HEK293 (cell line): ENCODE results near the gene KCNK2.

Source experiments
- CTCF ChIA-PET: fragments of 350-600 bp; formaldehyde crosslinking; extraction: SDS; loops from one replicate; lab custom pipeline; 2021; ENCODE audit warnings: antibody characterized with exemption; lab: Yijun Ruan, JAX
- POLR2A ChIA-PET: fragments of 300-600 bp; formaldehyde crosslinking; extraction: SDS; loops from one replicate; lab custom pipeline; 2020; ENCODE audit warnings: antibody characterized with exemption, inconsistent platforms; lab: Yijun Ruan, JAX
- H3K27ac ChIP-seq: fragments of 200-500 bp; sonication (Bioruptor generic); 2 replicates; pipeline ENCODE4 v1.5.1; 2014; ENCODE audit warnings: low read depth, low read length, control low read depth, inconsistent platforms; ENCODE audit errors: extremely low read depth
- H3K36me3 ChIP-seq, 2 experiments: fragments of 200-500 bp in 1 of 2; sonication (Bioruptor generic) in 1 of 2; 1 replicate in 1 of 2; 2 replicates in 1 of 2; pipeline ENCODE4 v1.5.1; 2014 to 2017; ENCODE audit warnings: inconsistent platforms in 2 of 2, low read length in 2 of 2; ENCODE audit not compliant: control insufficient read depth in 2 of 2, insufficient read depth in 1 of 2
- H3K4me1 ChIP-seq: fragments of 200-500 bp; sonication (Bioruptor generic); 2 replicates; pipeline ENCODE4 v1.5.1; 2014; ENCODE audit warnings: mild to moderate bottlenecking, low read length, inconsistent platforms; ENCODE audit not compliant: control insufficient read depth, insufficient read depth
- H3K4me3 ChIP-seq: 2 replicates; pipeline ENCODE4 v1.5.1; 2011; ENCODE audit warnings: low read depth, mild to moderate bottlenecking, control low read depth, low read length, moderate library complexity
- H3K9me3 ChIP-seq: fragments of 200-500 bp; sonication (Bioruptor generic); 2 replicates; pipeline ENCODE4 v1.5.1; 2014; ENCODE audit warnings: low read depth, low read length, inconsistent platforms; ENCODE audit not compliant: control insufficient read depth, insufficient read depth
- FEZF1 ChIP-seq: fragments of 450-650 bp; formaldehyde crosslinking; IDR thresholded peaks from 2 replicates; pipeline ENCODE4 v1.5.1; 2016; ENCODE audit warnings: missing biosample characterization, missing genetic modification characterization
- KLF1 ChIP-seq: fragments of 450-650 bp; formaldehyde crosslinking; IDR thresholded peaks from 2 replicates; pipeline ENCODE4 v1.5.1; 2016; ENCODE audit warnings: missing biosample characterization, missing genetic modification characterization
- KLF10 ChIP-seq: fragments of 450-650 bp; IDR thresholded peaks from 2 replicates; pipeline ENCODE4 v1.5.1; 2018; ENCODE audit warnings: missing biosample characterization, mild to moderate bottlenecking, missing genetic modification characterization
- SCRT1 ChIP-seq: fragments of 450-650 bp; formaldehyde crosslinking; IDR thresholded peaks from 2 replicates; pipeline ENCODE4 v1.5.1; 2016; ENCODE audit warnings: missing biosample characterization, missing genetic modification characterization, borderline replicate concordance
- TCF7L2 ChIP-seq: IDR thresholded peaks from 2 replicates; pipeline ENCODE4 v1.6.1; 2011; ENCODE audit warnings: low read depth, mild to moderate bottlenecking, inconsistent platforms, low read length, moderate library complexity, borderline replicate concordance
- ZBTB1 ChIP-seq: fragments of 450-650 bp; formaldehyde crosslinking; IDR thresholded peaks from 2 replicates; pipeline ENCODE4 v1.5.1; 2016; ENCODE audit warnings: missing biosample characterization, missing genetic modification characterization
- ZBTB7A ChIP-seq: fragments of 450-650 bp; formaldehyde crosslinking; IDR thresholded peaks from 2 replicates; pipeline ENCODE4 v1.5.1; 2016; ENCODE audit warnings: low read depth, missing biosample characterization, missing genetic modification characterization
- ZNF112 ChIP-seq: fragments of 450-650 bp; formaldehyde crosslinking; IDR thresholded peaks from 2 replicates; pipeline ENCODE4 v1.5.0; 2017; ENCODE audit warnings: missing biosample characterization, missing genetic modification characterization
- ZNF121 ChIP-seq: fragments of 450-650 bp; formaldehyde crosslinking; IDR thresholded peaks from 2 replicates; pipeline ENCODE4 v1.5.1; 2016; ENCODE audit warnings: missing biosample characterization, missing genetic modification characterization
- ZNF16 ChIP-seq: fragments of 450-650 bp; formaldehyde crosslinking; IDR thresholded peaks from 2 replicates; pipeline ENCODE4 v1.5.1; 2016; ENCODE audit warnings: low read depth, missing biosample characterization, missing genetic modification characterization
- ZNF184 ChIP-seq: fragments of 450-650 bp; IDR thresholded peaks from 2 replicates; pipeline ENCODE4 v1.5.1; 2018; ENCODE audit warnings: missing biosample characterization, mild to moderate bottlenecking, missing genetic modification characterization
- ZNF202 ChIP-seq: fragments of 450-650 bp; formaldehyde crosslinking; IDR thresholded peaks from 2 replicates; pipeline ENCODE4 v1.5.1; 2016; ENCODE audit warnings: missing biosample characterization, missing genetic modification characterization, borderline replicate concordance
- ZNF404 ChIP-seq: fragments of 450-650 bp; formaldehyde crosslinking; IDR thresholded peaks from 2 replicates; pipeline ENCODE4 v1.5.1; 2017; ENCODE audit warnings: missing biosample characterization, missing genetic modification characterization
- ZNF521 ChIP-seq: fragments of 450-650 bp; formaldehyde crosslinking; IDR thresholded peaks from 2 replicates; pipeline ENCODE4 v1.5.1; 2017; ENCODE audit warnings: missing biosample characterization, mild to moderate bottlenecking, missing genetic modification characterization
- ZNF670 ChIP-seq: fragments of 450-650 bp; formaldehyde crosslinking; IDR thresholded peaks from 2 replicates; pipeline ENCODE4 v1.5.1; 2016; ENCODE audit warnings: missing biosample characterization, missing genetic modification characterization, low read depth
- ZNF830 ChIP-seq: fragments of 450-650 bp; IDR thresholded peaks from 2 replicates; pipeline ENCODE4 v1.5.0; 2018; ENCODE audit warnings: missing biosample characterization, missing genetic modification characterization, low read depth, mild to moderate bottlenecking, moderate library complexity
- TF ChIP-seq, protein P1 (sequence below): fragments of 450-650 bp; formaldehyde crosslinking; IDR thresholded peaks from 2 replicates; pipeline ENCODE4 v1.5.1; 2016; ENCODE audit warnings: missing biosample characterization, missing genetic modification characterization
- TF ChIP-seq, protein P2 (sequence below): fragments of 450-650 bp; formaldehyde crosslinking; IDR thresholded peaks from 2 replicates; pipeline ENCODE4 v1.5.1; 2016; ENCODE audit warnings: missing biosample characterization, missing genetic modification characterization
- TF ChIP-seq, protein P3 (sequence below): fragments of 450-650 bp; formaldehyde crosslinking; IDR thresholded peaks from 2 replicates; pipeline ENCODE4 v1.5.1; 2016; ENCODE audit warnings: missing biosample characterization, missing genetic modification characterization, borderline replicate concordance
- TF ChIP-seq, protein P4 (sequence below): fragments of 450-650 bp; formaldehyde crosslinking; IDR thresholded peaks from 2 replicates; pipeline ENCODE4 v1.5.1; 2016; ENCODE audit warnings: missing biosample characterization, missing genetic modification characterization, borderline replicate concordance
- TF ChIP-seq, protein P5 (sequence below): fragments of 450-650 bp; formaldehyde crosslinking; IDR thresholded peaks from 2 replicates; pipeline ENCODE4 v1.5.1; 2017; ENCODE audit warnings: missing biosample characterization, missing genetic modification characterization

KCNK2 gene

DNA sequence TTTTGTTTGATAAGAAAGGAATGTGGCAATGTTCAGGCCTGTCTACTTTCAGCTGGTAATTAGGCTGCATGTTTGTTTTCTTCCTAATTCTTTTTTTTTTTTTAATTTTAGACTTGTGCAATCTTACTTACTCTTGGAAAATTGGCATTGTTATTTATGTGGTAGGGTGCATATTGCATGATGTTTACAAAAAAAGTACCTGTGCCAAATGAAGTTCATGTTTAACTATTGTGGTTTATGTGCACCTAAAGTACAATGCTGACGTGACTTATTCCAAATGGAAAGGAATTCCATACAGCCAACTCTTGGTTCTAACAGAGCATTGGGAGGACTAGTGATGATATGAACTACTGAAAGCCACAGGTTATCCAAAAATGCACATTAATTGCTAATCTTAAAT, 51.0 kb downstream of the KCNK2 start (continued):
- TF ChIP-seq, protein P1, sequence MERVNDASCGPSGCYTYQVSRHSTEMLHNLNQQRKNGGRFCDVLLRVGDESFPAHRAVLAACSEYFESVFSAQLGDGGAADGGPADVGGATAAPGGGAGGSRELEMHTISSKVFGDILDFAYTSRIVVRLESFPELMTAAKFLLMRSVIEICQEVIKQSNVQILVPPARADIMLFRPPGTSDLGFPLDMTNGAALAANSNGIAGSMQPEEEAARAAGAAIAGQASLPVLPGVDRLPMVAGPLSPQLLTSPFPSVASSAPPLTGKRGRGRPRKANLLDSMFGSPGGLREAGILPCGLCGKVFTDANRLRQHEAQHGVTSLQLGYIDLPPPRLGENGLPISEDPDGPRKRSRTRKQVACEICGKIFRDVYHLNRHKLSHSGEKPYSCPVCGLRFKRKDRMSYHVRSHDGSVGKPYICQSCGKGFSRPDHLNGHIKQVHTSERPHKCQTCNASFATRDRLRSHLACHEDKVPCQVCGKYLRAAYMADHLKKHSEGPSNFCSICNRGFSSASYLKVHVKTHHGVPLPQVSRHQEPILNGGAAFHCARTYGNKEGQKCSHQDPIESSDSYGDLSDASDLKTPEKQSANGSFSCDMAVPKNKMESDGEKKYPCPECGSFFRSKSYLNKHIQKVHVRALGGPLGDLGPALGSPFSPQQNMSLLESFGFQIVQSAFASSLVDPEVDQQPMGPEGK (tag by site-specific recombination): no peak
- TF ChIP-seq ZNF184 (tag by site-specific recombination) (no peak), ZNF112 (tag by site-specific recombination) (no peak)
- TF ChIP-seq, protein P2, sequence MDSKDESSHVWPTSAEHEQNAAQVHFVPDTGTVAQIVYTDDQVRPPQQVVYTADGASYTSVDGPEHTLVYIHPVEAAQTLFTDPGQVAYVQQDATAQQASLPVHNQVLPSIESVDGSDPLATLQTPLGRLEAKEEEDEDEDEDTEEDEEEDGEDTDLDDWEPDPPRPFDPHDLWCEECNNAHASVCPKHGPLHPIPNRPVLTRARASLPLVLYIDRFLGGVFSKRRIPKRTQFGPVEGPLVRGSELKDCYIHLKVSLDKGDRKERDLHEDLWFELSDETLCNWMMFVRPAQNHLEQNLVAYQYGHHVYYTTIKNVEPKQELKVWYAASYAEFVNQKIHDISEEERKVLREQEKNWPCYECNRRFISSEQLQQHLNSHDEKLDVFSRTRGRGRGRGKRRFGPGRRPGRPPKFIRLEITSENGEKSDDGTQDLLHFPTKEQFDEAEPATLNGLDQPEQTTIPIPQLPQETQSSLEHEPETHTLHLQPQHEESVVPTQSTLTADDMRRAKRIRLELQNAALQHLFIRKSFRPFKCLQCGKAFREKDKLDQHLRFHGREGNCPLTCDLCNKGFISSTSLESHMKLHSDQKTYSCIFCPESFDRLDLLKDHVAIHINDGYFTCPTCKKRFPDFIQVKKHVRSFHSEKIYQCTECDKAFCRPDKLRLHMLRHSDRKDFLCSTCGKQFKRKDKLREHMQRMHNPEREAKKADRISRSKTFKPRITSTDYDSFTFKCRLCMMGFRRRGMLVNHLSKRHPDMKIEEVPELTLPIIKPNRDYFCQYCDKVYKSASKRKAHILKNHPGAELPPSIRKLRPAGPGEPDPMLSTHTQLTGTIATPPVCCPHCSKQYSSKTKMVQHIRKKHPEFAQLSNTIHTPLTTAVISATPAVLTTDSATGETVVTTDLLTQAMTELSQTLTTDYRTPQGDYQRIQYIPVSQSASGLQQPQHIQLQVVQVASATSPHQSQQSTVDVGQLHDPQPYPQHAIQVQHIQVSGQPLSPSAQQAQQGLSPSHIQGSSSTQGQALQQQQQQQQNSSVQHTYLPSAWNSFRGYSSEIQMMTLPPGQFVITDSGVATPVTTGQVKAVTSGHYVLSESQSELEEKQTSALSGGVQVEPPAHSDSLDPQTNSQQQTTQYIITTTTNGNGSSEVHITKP (tag by site-specific recombination): no peak
- TF ChIP-seq, protein P3, sequence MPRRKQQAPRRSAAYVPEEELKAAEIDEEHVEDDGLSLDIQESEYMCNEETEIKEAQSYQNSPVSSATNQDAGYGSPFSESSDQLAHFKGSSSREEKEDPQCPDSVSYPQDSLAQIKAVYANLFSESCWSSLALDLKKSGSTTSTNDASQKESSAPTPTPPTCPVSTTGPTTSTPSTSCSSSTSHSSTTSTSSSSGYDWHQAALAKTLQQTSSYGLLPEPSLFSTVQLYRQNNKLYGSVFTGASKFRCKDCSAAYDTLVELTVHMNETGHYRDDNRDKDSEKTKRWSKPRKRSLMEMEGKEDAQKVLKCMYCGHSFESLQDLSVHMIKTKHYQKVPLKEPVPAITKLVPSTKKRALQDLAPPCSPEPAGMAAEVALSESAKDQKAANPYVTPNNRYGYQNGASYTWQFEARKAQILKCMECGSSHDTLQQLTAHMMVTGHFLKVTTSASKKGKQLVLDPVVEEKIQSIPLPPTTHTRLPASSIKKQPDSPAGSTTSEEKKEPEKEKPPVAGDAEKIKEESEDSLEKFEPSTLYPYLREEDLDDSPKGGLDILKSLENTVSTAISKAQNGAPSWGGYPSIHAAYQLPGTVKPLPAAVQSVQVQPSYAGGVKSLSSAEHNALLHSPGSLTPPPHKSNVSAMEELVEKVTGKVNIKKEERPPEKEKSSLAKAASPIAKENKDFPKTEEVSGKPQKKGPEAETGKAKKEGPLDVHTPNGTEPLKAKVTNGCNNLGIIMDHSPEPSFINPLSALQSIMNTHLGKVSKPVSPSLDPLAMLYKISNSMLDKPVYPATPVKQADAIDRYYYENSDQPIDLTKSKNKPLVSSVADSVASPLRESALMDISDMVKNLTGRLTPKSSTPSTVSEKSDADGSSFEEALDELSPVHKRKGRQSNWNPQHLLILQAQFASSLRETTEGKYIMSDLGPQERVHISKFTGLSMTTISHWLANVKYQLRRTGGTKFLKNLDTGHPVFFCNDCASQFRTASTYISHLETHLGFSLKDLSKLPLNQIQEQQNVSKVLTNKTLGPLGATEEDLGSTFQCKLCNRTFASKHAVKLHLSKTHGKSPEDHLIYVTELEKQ (tag by site-specific recombination): no peak

DNA sequence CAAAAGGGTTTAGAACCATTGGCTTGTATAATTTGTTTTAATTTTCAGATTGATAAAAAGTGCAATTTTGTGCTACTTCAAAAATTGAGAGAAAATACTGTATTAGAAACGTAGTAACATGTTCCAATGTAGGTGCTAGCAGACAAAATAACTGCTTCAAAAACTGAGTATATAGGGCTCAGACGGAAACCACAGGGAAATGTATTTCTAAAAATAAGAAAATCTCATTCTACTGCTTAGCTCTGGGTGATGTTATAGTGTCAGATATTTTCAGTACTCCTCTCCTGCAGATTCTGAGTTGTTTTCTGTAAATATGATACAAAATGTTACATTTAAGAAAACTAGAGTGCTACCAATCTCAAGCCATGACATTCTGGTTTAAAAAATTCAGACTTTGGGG, 55.4 kb downstream of the KCNK2 start:
- Histone ChIP-seq H3K27ac (no peak overlapping the region), H3K9me3 (no peaks in the 10 kb centered on the region), H3K4me3 (no peak overlapping the region), H3K36me3 (no peaks in the 10 kb centered on the region), H3K4me1 (no peaks in the 10 kb centered on the region)
- ChIA-PET POLR2A (no interaction called here), CTCF (interaction anchor here (0.7 kb wide), 1 partner anchor 572 kb away, joined by 5 read pairs; no protein-coding TSS in a partner anchor)
- TF ChIP-seq TCF7L2: no peak
- TF ChIP-seq SCRT1 (tag by site-specific recombination): no peak
- no peak for TF ChIP-seq ZNF121 (tag by site-specific recombination)
- no peak for TF ChIP-seq FEZF1 (tag by site-specific recombination)
- TF ChIP-seq KLF1 (tag by site-specific recombination): no peak
- no peak for TF ChIP-seq ZNF404 (tag by site-specific recombination)
- TF ChIP-seq ZNF830 (tag by site-specific recombination): no peak
- TF ChIP-seq, protein P4, sequence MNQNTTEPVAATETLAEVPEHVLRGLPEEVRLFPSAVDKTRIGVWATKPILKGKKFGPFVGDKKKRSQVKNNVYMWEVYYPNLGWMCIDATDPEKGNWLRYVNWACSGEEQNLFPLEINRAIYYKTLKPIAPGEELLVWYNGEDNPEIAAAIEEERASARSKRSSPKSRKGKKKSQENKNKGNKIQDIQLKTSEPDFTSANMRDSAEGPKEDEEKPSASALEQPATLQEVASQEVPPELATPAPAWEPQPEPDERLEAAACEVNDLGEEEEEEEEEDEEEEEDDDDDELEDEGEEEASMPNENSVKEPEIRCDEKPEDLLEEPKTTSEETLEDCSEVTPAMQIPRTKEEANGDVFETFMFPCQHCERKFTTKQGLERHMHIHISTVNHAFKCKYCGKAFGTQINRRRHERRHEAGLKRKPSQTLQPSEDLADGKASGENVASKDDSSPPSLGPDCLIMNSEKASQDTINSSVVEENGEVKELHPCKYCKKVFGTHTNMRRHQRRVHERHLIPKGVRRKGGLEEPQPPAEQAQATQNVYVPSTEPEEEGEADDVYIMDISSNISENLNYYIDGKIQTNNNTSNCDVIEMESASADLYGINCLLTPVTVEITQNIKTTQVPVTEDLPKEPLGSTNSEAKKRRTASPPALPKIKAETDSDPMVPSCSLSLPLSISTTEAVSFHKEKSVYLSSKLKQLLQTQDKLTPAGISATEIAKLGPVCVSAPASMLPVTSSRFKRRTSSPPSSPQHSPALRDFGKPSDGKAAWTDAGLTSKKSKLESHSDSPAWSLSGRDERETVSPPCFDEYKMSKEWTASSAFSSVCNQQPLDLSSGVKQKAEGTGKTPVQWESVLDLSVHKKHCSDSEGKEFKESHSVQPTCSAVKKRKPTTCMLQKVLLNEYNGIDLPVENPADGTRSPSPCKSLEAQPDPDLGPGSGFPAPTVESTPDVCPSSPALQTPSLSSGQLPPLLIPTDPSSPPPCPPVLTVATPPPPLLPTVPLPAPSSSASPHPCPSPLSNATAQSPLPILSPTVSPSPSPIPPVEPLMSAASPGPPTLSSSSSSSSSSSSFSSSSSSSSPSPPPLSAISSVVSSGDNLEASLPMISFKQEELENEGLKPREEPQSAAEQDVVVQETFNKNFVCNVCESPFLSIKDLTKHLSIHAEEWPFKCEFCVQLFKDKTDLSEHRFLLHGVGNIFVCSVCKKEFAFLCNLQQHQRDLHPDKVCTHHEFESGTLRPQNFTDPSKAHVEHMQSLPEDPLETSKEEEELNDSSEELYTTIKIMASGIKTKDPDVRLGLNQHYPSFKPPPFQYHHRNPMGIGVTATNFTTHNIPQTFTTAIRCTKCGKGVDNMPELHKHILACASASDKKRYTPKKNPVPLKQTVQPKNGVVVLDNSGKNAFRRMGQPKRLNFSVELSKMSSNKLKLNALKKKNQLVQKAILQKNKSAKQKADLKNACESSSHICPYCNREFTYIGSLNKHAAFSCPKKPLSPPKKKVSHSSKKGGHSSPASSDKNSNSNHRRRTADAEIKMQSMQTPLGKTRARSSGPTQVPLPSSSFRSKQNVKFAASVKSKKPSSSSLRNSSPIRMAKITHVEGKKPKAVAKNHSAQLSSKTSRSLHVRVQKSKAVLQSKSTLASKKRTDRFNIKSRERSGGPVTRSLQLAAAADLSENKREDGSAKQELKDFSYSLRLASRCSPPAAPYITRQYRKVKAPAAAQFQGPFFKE (tag by site-specific recombination): no peak
- TF ChIP-seq, protein P5, sequence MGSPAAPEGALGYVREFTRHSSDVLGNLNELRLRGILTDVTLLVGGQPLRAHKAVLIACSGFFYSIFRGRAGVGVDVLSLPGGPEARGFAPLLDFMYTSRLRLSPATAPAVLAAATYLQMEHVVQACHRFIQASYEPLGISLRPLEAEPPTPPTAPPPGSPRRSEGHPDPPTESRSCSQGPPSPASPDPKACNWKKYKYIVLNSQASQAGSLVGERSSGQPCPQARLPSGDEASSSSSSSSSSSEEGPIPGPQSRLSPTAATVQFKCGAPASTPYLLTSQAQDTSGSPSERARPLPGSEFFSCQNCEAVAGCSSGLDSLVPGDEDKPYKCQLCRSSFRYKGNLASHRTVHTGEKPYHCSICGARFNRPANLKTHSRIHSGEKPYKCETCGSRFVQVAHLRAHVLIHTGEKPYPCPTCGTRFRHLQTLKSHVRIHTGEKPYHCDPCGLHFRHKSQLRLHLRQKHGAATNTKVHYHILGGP (tag by site-specific recombination): no peak
- TF ChIP-seq KLF10 (tag by site-specific recombination): no peak
- no peak for TF ChIP-seq ZNF521 (tag by site-specific recombination)
- TF ChIP-seq ZNF670 (tag by site-specific recombination): no peak
- no peak for TF ChIP-seq ZNF202
- no peak for TF ChIP-seq ZNF16
- no peak for TF ChIP-seq ZBTB7A (tag by site-specific recombination)
- TF ChIP-seq ZBTB1 (tag by site-specific recombination): no peak
